SK-N-MC (cell line): ENCODE results near the gene ST7L.

ENCODE experiments used
- DNase-seq: peaks from one replicate; pipeline ENCODE4 v3.0.0-alpha.2; 2011; ENCODE audit warnings: low read depth, low spot score
- H3K27ac ChIP-seq: fragments of 200-600 bp; sonication (generic); 2 replicates; pipeline ENCODE4 v1.5.1; 2016; ENCODE audit warnings: mixed run types
- H3K36me3 ChIP-seq: fragments of 200-600 bp; sonication (generic); 2 replicates; pipeline ENCODE4 v1.6.1; 2017; ENCODE audit warnings: antibody characterized with exemption, low read length, mixed read lengths; ENCODE audit not compliant: insufficient read depth
- H3K4me3 ChIP-seq: fragments of 200-600 bp; sonication (generic); 2 replicates; pipeline ENCODE4 v1.5.1; 2016
- H3K9ac ChIP-seq: fragments of 200-600 bp; sonication (generic); 2 replicates; pipeline ENCODE4 v1.8.0; 2017; ENCODE audit warnings: mixed run types, mixed read lengths; ENCODE audit not compliant: insufficient read length
- H3K9me3 ChIP-seq: fragments of 200-600 bp; sonication (generic); 2 replicates; pipeline ENCODE4 v1.6.1; 2017; ENCODE audit warnings: low read depth, mild to moderate bottlenecking, antibody characterized with exemption, low read length, moderate library complexity, mixed read lengths
- EZH2 ChIP-seq: fragments of 200-600 bp; sonication (generic); IDR thresholded peaks from one replicate; pipeline ENCODE4 v1.6.1; 2017; ENCODE audit warnings: antibody characterized with exemption
- FOXP2 ChIP-seq: optimal IDR thresholded peaks from 2 replicates; pipeline ENCODE3; 2011; ENCODE audit warnings: mild to moderate bottlenecking, moderate library complexity; ENCODE audit not compliant: insufficient read depth; ENCODE audit errors: extremely low read length, control extremely low read depth
- POLR2AphosphoS5 ChIP-seq: IDR thresholded peaks from 2 replicates; pipeline ENCODE4 v1.6.1; 2012; ENCODE audit warnings: mild to moderate bottlenecking, low read depth, low read length, borderline replicate concordance

ST7L gene

GRCh38 chr1:112536561-112536960 lies 82.4 kb downstream of the ST7L start:
- TF ChIP-seq POLR2AphosphoS5 (no peak), EZH2 (no peak)
- Histone ChIP-seq H3K9me3 (no peaks in the 10 kb centered on the region), H3K27ac (no peak overlapping the region), H3K4me3 (no peak overlapping the region), H3K36me3 (peaks cover 31% of the 10 kb centered on the region), H3K9ac (no peak overlapping the region)
- no peak for DNase-seq

- TF ChIP-seq EZH2 (no peak), FOXP2 (no peak), POLR2AphosphoS5 (no peak)
- no peak overlapping the region for H3K4me3 ChIP-seq
- no peaks in the 10 kb centered on the region for H3K9me3 ChIP-seq
- no peak overlapping the region for H3K27ac ChIP-seq
- peaks cover 14% of the 10 kb centered on the region for H3K36me3 ChIP-seq
- no peak overlapping the region for H3K9ac ChIP-seq
- no peak for DNase-seq
These were observed 85.9 kb downstream of the ST7L start for GRCh38 chr1:112533029-112533428.

GRCh38 chr1:112532064-112532463 lies 86.9 kb downstream of the ST7L start:
- H3K9me3 ChIP-seq, result no peaks in the 10 kb centered on the region
- H3K4me3 ChIP-seq, result no peak overlapping the region
- no peak overlapping the region for H3K27ac ChIP-seq
- TF ChIP-seq EZH2, result no peak
- no peak for TF ChIP-seq FOXP2
- TF ChIP-seq POLR2AphosphoS5, result no peak
- H3K9ac ChIP-seq, result no peak overlapping the region
- no peak for DNase-seq
- peaks cover 10% of the 10 kb centered on the region for H3K36me3 ChIP-seq

- Histone ChIP-seq H3K4me3 (no peak overlapping the region), H3K9me3 (no peaks in the 10 kb centered on the region), H3K9ac (no peak overlapping the region), H3K36me3 (peaks cover 10% of the 10 kb centered on the region), H3K27ac (no peak overlapping the region)
- TF ChIP-seq EZH2 (no peak), FOXP2 (no peak), POLR2AphosphoS5 (no peak)
- no peak for DNase-seq
These were observed 88.1 kb downstream of the ST7L start for GRCh38 chr1:112530832-112531231.

GRCh38 chr1:112529301-112529700 lies 89.6 kb downstream of the ST7L start:
- Histone ChIP-seq H3K9ac (no peak overlapping the region), H3K36me3 (peaks cover 6% of the 10 kb centered on the region; the same call in 1 of the 2 replicates), H3K27ac (no peak overlapping the region), H3K4me3 (no peak overlapping the region), H3K9me3 (no peaks in the 10 kb centered on the region)
- no peak for DNase-seq
- no peak for TF ChIP-seq FOXP2

DNA sequence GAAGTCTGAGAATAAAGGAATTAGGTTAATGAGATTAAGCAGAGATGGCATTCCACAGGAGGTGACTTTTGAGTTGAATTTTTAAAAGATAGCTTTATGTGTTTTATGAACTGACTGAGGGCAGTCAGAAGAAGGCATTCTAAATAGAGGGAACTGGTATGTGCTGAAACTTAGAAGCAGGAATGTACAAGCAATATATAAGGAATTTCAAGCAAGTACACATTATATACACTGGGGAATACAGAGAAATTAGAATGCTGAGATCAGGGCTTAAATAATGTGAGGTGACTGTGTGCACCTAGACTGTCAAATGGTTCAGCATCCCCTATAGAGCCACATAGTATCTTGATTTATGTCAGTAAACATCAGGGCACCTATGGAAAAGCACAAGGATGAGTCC lies 90.9 kb downstream of the ST7L start:
- Histone ChIP-seq H3K9ac (no peak overlapping the region), H3K9me3 (no peaks in the 10 kb centered on the region), H3K27ac (no peak overlapping the region), H3K36me3 (peaks cover 6% of the 10 kb centered on the region; the same call in 1 of the 2 replicates), H3K4me3 (no peak overlapping the region)
- TF ChIP-seq EZH2 (no peak), POLR2AphosphoS5 (no peak), FOXP2 (no peak)
- DNase-seq, result no peak

DNA sequence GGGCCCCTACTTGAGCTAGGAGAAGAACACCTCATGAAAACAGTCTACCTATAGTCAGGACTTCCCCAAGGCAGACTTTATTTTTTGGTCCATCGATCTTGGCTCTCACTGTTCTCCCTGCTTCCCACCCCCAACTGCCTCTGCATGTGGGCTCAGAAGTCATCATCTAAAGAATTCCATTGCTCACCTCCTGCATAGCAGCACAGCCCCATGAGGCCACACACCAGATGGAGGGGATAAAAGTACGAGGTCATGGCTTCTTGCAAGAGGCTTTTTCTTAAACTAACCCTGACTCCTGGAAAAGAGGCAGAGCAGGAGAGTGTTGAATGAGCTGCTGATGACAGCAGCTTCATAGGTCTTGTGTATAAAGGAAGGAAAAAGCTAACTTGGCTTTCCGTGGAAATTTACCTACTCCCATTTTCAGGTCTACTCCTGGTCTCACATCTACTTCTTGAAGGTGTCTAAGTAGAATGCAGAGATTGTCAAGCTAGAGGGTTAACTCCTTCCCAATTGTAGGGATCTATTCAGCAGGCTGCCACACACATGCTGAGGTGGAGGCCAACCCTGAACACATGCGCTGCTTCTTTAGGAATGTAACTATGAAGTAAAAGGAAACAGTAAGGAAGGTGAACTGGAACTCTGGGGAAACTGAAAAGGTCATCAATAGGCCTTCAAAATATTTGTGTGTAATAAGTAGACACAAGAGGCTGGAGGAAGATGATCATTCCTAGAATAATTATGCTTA lies 91.5 kb downstream of the ST7L start:
- Histone ChIP-seq H3K4me3 (no peak overlapping the region), H3K9ac (no peak overlapping the region), H3K27ac (no peak overlapping the region), H3K9me3 (no peaks in the 10 kb centered on the region), H3K36me3 (peaks cover 6% of the 10 kb centered on the region; the same call in 1 of the 2 replicates)
- no peak for DNase-seq
- TF ChIP-seq POLR2AphosphoS5 (no peak), FOXP2 (no peak), EZH2 (no peak)

- Histone ChIP-seq H3K4me3 (no peak overlapping the region), H3K9ac (no peak overlapping the region)
These were observed 94.0 kb downstream of the ST7L start for GRCh38 chr1:112524986-112525385.

GRCh38 chr1:112524251-112524650 lies 94.7 kb downstream of the ST7L start:
- DNase-seq, result no peak

More at GRCh38 chr1:112524986-112525385, 94.0 kb downstream of the ST7L start:
- Histone ChIP-seq H3K36me3 (peaks cover 6% of the 10 kb centered on the region; the same call in 1 of the 2 replicates), H3K9me3 (no peaks in the 10 kb centered on the region), H3K27ac (no peak overlapping the region)
- DNase-seq, result no peak
- no peak for TF ChIP-seq FOXP2
- no peak for TF ChIP-seq POLR2AphosphoS5
- no peak for TF ChIP-seq EZH2

More at GRCh38 chr1:112524251-112524650, 94.7 kb downstream of the ST7L start:
- H3K27ac ChIP-seq, result no peak overlapping the region
- no peak overlapping the region for H3K4me3 ChIP-seq
- TF ChIP-seq POLR2AphosphoS5, result no peak
- TF ChIP-seq FOXP2, result no peak
- no peak for TF ChIP-seq EZH2
- H3K36me3 ChIP-seq, result peaks cover 3% of the 10 kb centered on the region; the same call in 1 of the 2 replicates
- no peak overlapping the region for H3K9ac ChIP-seq
- H3K9me3 ChIP-seq, result no peaks in the 10 kb centered on the region
